GM12875 (cell line): ENCODE measurements around the gene COMT.

ENCODE experiments used
- H3K4me3 ChIP-seq: one replicate; pipeline ENCODE4 v1.5.1; 2011; ENCODE audit warnings: low read depth, low read length, control low read depth
- CTCF ChIP-seq: IDR thresholded peaks from 2 replicates; pipeline ENCODE4 v1.5.1; 2011; ENCODE audit warnings: low read depth, mild to moderate bottlenecking, control low read depth, inconsistent platforms, low read length, moderate library complexity, borderline replicate concordance; ENCODE audit not compliant: insufficient read depth

The COMT gene

GRCh38 chr22:19909350-19910179 lies 32.0 kb upstream of the COMT start:
- TF ChIP-seq CTCF = peak; percentile 92
- no peak overlapping the region for H3K4me3 ChIP-seq

- no peak overlapping the region for H3K4me3 ChIP-seq
- TF ChIP-seq CTCF = no peak
Measured at GRCh38 chr22:19910180-19910744, 31.3 kb upstream of the COMT start.

GRCh38 chr22:19911540-19912270 lies 29.9 kb upstream of the COMT start:
- H3K4me3 ChIP-seq = no peak overlapping the region
- no peak for TF ChIP-seq CTCF

GRCh38 chr22:19912271-19912999 lies 29.1 kb upstream of the COMT start:
- TF ChIP-seq CTCF = no peak
- H3K4me3 ChIP-seq = no peak overlapping the region

- no peak overlapping the region for H3K4me3 ChIP-seq
- no peak for TF ChIP-seq CTCF
Measured at GRCh38 chr22:19913337-19913936, 28.1 kb upstream of the COMT start.

- no peak overlapping the region for H3K4me3 ChIP-seq
- TF ChIP-seq CTCF = no peak
Measured at GRCh38 chr22:19914201-19914943, 27.2 kb upstream of the COMT start.
